Liver (tissue), 9 donors: ENCODE measurements around the gene ISG15. TPM values are rescaled to one million over a fixed set of nuclear protein-coding genes. Genes with fewer than 3 reads are reported as not detected.

Experiments
- DNase-seq: peaks from one replicate; pipeline ENCODE4 v3.0.0-alpha.2; 2017; ENCODE audit warnings: low spot score
- H3K27ac ChIP-seq, 2 donors: one replicate each; pipeline ENCODE4 v1.7.0; 2013; ENCODE audit warnings: inconsistent platforms in 2 of 2, low read length in 2 of 2, control low read depth in 1 of 2, low read depth in 1 of 2, mild to moderate bottlenecking in 1 of 2
- H3K27me3 ChIP-seq, 4 donors: one replicate each; pipeline versions ENCODE4 v1.6.1 to v1.7.0; 2013; ENCODE audit warnings: low read length in 3 of 4, inconsistent platforms in 1 of 4, mild to moderate bottlenecking in 1 of 4, moderate library complexity in 1 of 4; ENCODE audit not compliant: control insufficient read depth in 4 of 4, insufficient read depth in 4 of 4
- H3K36me3 ChIP-seq, 4 donors: one replicate each; pipeline versions ENCODE4 v1.6.1 to v1.7.0; 2013; ENCODE audit warnings: low read length in 3 of 4, mild to moderate bottlenecking in 3 of 4, low read depth in 1 of 4, moderate library complexity in 1 of 4; ENCODE audit not compliant: control insufficient read depth in 4 of 4, insufficient read depth in 3 of 4
- H3K4me1 ChIP-seq, 4 donors: one replicate each; pipeline versions ENCODE4 v1.6.1 to v1.7.0; 2013; ENCODE audit warnings: low read length in 3 of 4, mild to moderate bottlenecking in 3 of 4, moderate library complexity in 1 of 4; ENCODE audit not compliant: control insufficient read depth in 4 of 4, insufficient read depth in 4 of 4
- H3K4me3 ChIP-seq, 3 donors: one replicate each; pipeline versions ENCODE4 v1.6.1 to v1.7.0; 2013; ENCODE audit warnings: low read length in 3 of 3, control low read depth in 1 of 3, low read depth in 1 of 3, mild to moderate bottlenecking in 1 of 3
- H3K9ac ChIP-seq, 2 donors: one replicate each; pipeline ENCODE4 v1.7.0; 2013; ENCODE audit warnings: low read length in 2 of 2, mild to moderate bottlenecking in 2 of 2, moderate library complexity in 2 of 2, control low read depth in 1 of 2, low read depth in 1 of 2
- H3K9me3 ChIP-seq, 4 donors: one replicate each; pipeline versions ENCODE4 v1.6.1 to v1.7.0; 2013; ENCODE audit warnings: low read length in 3 of 4; ENCODE audit not compliant: control insufficient read depth in 4 of 4
- EGR1 ChIP-seq, 2 donors: IDR thresholded peaks; 2 replicates each; pipeline ENCODE4 v1.6.1; 2016 to 2018; ENCODE audit warnings: antibody characterized with exemption in 2 of 2, low read depth in 2 of 2
- FOXA1 ChIP-seq: IDR thresholded peaks from 2 replicates; pipeline ENCODE4 v1.6.1; 2016; ENCODE audit warnings: antibody characterized with exemption
- FOXA2 ChIP-seq: IDR thresholded peaks from 2 replicates; pipeline ENCODE4 v1.6.1; 2016; ENCODE audit warnings: antibody characterized with exemption
- GABPA ChIP-seq, 2 donors: IDR thresholded peaks in 1 of 2; conservative IDR thresholded peaks in 1 of 2; 2 replicates each; pipeline ENCODE4 v1.6.1; 2016; ENCODE audit warnings: antibody characterized with exemption in 2 of 2, mild to moderate bottlenecking in 1 of 2, moderate library complexity in 1 of 2
- HNF4A ChIP-seq, 2 donors: conservative IDR thresholded peaks; 2 replicates each; pipeline ENCODE4 v1.6.1; 2016; ENCODE audit warnings: antibody characterized with exemption in 2 of 2, mild to moderate bottlenecking in 2 of 2
- HNF4G ChIP-seq: IDR thresholded peaks from 2 replicates; pipeline ENCODE4 v1.6.1; 2016; ENCODE audit warnings: antibody characterized with exemption
- JUND ChIP-seq, 2 donors: IDR thresholded peaks; 2 replicates each; pipeline ENCODE4 v1.6.1; 2016; ENCODE audit warnings: antibody characterized with exemption in 2 of 2
- NR2F2 ChIP-seq: IDR thresholded peaks from 2 replicates; pipeline ENCODE4 v1.6.1; 2016; ENCODE audit warnings: antibody characterized with exemption
- RAD21 ChIP-seq, 2 donors: IDR thresholded peaks; 2 replicates each; pipeline ENCODE4 v1.6.1; 2016; ENCODE audit warnings: antibody characterized with exemption in 2 of 2, mild to moderate bottlenecking in 2 of 2
- RXRA ChIP-seq, 2 donors: IDR thresholded peaks; 2 replicates each; pipeline ENCODE4 v1.6.1; 2017 to 2018; ENCODE audit warnings: antibody characterized with exemption in 2 of 2, mild to moderate bottlenecking in 1 of 2
- SP1 ChIP-seq: IDR thresholded peaks from 2 replicates; pipeline ENCODE4 v1.6.1; 2018; ENCODE audit warnings: antibody characterized with exemption, mild to moderate bottlenecking
- TAF1 ChIP-seq: conservative IDR thresholded peaks from 2 replicates; pipeline ENCODE4 v1.6.1; 2016; ENCODE audit warnings: antibody characterized with exemption, mild to moderate bottlenecking
- YY1 ChIP-seq: IDR thresholded peaks from 2 replicates; pipeline ENCODE4 v1.6.1; 2016; ENCODE audit warnings: antibody characterized with exemption, mild to moderate bottlenecking
- WGBS: extraction: QIAGEN DNeasy Blood & Tissue Kit; methylation state at CpG from one replicate; pipeline ENCODE4 v1.1.7; 2013; 5-methylcytosine and 5-hydroxymethylcytosine counted together
- polyA plus RNA-seq, 2 donors: library from polyadenylated mRNA; stranded (reverse) in 1 of 2; unstranded in 1 of 2; fragments of 200-250 nt in 1 of 2; fragments of >200 nt in 1 of 2; fragmentation: Nextera tagmentation in 1 of 2; extraction: Ambion mirVana in 1 of 2; gene quantifications; one replicate each; pipeline versions ENCODE4 v1.2.1 to v1.2.3, GENCODE V29; 2013 to 2015
- total RNA-seq, 2 donors: library from RNA; depleted of rRNA; stranded (reverse); fragments of >200 nt; gene quantifications; one replicate each; pipeline ENCODE4 v1.2.3, GENCODE V29; 2014
- TF ChIP-seq, protein P1 (sequence below): IDR thresholded peaks from 2 replicates; pipeline ENCODE4 v1.6.1; 2016; ENCODE audit warnings: antibody characterized with exemption, mild to moderate bottlenecking
- TF ChIP-seq, protein P2 (sequence below): fragments of 150-350 bp; IDR thresholded peaks from 2 replicates; pipeline ENCODE4 v1.5.1; 2017; ENCODE audit warnings: improper control_type of control experiment, low read depth, low read length; ENCODE audit not compliant: missing input control
- TF ChIP-seq, protein P3 (sequence below): IDR thresholded peaks from 2 replicates; pipeline ENCODE4 v1.6.1; 2016; ENCODE audit warnings: antibody characterized with exemption
- TF ChIP-seq, protein P4 (sequence below): IDR thresholded peaks from 2 replicates; pipeline ENCODE4 v1.6.1; 2016; ENCODE audit warnings: antibody characterized with exemption
- TF ChIP-seq, protein P5 (sequence below): IDR thresholded peaks from 2 replicates; pipeline ENCODE4 v1.6.1; 2016; ENCODE audit warnings: antibody characterized with exemption
- donor health status: healthy.
- donor health status: healthy.
- donor health status: healthy.
- donor health status: healthy.
- donor health status: healthy.

The ISG15 gene
- total and polyA plus RNA-seq, 4 donors, result 9.3 to 89.4 (median 56.5) TPM

- TF ChIP-seq, protein P1, sequence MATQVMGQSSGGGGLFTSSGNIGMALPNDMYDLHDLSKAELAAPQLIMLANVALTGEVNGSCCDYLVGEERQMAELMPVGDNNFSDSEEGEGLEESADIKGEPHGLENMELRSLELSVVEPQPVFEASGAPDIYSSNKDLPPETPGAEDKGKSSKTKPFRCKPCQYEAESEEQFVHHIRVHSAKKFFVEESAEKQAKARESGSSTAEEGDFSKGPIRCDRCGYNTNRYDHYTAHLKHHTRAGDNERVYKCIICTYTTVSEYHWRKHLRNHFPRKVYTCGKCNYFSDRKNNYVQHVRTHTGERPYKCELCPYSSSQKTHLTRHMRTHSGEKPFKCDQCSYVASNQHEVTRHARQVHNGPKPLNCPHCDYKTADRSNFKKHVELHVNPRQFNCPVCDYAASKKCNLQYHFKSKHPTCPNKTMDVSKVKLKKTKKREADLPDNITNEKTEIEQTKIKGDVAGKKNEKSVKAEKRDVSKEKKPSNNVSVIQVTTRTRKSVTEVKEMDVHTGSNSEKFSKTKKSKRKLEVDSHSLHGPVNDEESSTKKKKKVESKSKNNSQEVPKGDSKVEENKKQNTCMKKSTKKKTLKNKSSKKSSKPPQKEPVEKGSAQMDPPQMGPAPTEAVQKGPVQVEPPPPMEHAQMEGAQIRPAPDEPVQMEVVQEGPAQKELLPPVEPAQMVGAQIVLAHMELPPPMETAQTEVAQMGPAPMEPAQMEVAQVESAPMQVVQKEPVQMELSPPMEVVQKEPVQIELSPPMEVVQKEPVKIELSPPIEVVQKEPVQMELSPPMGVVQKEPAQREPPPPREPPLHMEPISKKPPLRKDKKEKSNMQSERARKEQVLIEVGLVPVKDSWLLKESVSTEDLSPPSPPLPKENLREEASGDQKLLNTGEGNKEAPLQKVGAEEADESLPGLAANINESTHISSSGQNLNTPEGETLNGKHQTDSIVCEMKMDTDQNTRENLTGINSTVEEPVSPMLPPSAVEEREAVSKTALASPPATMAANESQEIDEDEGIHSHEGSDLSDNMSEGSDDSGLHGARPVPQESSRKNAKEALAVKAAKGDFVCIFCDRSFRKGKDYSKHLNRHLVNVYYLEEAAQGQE, result no peak
- no peak for TF ChIP-seq FOXA1
- TF ChIP-seq SP1, result no peak
- no peak for TF ChIP-seq RXRA (IDR thresholded peaks at IDR 0.05)
Measured at GRCh38 chr1:997713-997992, 15.6 kb upstream of the ISG15 start (continued).

GRCh38 chr1:997993-998744, 15.1 kb upstream of the ISG15 start:
- Histone ChIP-seq H3K4me3 (peak overlapping the region in 1 of 3 donors; percentile 66), H3K9me3 (no peaks in the 10 kb centered on the region), H3K36me3 (peaks cover 0 to 1% (median 0%) of the 10 kb centered on the region in 4 donors), H3K9ac (no peak overlapping the region), H3K27me3 (peaks cover 0 to 11% (median 1%) of the 10 kb centered on the region in 4 donors), H3K27ac (no peak overlapping the region), H3K4me1 (peaks cover 0 to 38% (median 23%) of the 10 kb centered on the region in 4 donors)
- WGBS, result 20% methylated on average over 75 of the region's 75 CpGs
- no peak for TF ChIP-seq EGR1 (IDR thresholded peaks at IDR 0.05; ENCODE audit: low read depth in 2 of 2)
- no peak for TF ChIP-seq YY1
- TF ChIP-seq RAD21 (IDR thresholded peaks at IDR 0.05), result no peak
- TF ChIP-seq NR2F2, result no peak
- TF ChIP-seq, protein P2, sequence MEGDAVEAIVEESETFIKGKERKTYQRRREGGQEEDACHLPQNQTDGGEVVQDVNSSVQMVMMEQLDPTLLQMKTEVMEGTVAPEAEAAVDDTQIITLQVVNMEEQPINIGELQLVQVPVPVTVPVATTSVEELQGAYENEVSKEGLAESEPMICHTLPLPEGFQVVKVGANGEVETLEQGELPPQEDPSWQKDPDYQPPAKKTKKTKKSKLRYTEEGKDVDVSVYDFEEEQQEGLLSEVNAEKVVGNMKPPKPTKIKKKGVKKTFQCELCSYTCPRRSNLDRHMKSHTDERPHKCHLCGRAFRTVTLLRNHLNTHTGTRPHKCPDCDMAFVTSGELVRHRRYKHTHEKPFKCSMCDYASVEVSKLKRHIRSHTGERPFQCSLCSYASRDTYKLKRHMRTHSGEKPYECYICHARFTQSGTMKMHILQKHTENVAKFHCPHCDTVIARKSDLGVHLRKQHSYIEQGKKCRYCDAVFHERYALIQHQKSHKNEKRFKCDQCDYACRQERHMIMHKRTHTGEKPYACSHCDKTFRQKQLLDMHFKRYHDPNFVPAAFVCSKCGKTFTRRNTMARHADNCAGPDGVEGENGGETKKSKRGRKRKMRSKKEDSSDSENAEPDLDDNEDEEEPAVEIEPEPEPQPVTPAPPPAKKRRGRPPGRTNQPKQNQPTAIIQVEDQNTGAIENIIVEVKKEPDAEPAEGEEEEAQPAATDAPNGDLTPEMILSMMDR, result no peak
- no peak for TF ChIP-seq HNF4A (conservative IDR thresholded peaks at IDR 0.05)
- TF ChIP-seq, protein P3, sequence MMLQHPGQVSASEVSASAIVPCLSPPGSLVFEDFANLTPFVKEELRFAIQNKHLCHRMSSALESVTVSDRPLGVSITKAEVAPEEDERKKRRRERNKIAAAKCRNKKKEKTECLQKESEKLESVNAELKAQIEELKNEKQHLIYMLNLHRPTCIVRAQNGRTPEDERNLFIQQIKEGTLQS, result no peak
- TF ChIP-seq FOXA1, result no peak
- no peak for TF ChIP-seq JUND (IDR thresholded peaks at IDR 0.05)
- TF ChIP-seq FOXA2, result no peak
- no peak for TF ChIP-seq SP1
- TF ChIP-seq HNF4G, result no peak
- TF ChIP-seq, protein P4, sequence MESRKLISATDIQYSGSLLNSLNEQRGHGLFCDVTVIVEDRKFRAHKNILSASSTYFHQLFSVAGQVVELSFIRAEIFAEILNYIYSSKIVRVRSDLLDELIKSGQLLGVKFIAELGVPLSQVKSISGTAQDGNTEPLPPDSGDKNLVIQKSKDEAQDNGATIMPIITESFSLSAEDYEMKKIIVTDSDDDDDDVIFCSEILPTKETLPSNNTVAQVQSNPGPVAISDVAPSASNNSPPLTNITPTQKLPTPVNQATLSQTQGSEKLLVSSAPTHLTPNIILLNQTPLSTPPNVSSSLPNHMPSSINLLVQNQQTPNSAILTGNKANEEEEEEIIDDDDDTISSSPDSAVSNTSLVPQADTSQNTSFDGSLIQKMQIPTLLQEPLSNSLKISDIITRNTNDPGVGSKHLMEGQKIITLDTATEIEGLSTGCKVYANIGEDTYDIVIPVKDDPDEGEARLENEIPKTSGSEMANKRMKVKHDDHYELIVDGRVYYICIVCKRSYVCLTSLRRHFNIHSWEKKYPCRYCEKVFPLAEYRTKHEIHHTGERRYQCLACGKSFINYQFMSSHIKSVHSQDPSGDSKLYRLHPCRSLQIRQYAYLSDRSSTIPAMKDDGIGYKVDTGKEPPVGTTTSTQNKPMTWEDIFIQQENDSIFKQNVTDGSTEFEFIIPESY, result no peak
- TF ChIP-seq GABPA (IDR thresholded peaks at IDR 0.05 in 1 of 2, conservative IDR thresholded peaks at IDR 0.05 in 1 of 2), result no peak
- TF ChIP-seq, protein P1, result no peak
- TF ChIP-seq, protein P5, sequence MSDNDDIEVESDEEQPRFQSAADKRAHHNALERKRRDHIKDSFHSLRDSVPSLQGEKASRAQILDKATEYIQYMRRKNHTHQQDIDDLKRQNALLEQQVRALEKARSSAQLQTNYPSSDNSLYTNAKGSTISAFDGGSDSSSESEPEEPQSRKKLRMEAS, result no peak
- no peak for TF ChIP-seq TAF1
- no peak for TF ChIP-seq RXRA (IDR thresholded peaks at IDR 0.05)
- no peak for DNase-seq
